A549 (cell line): Measurements from ENCODE around the gene TMEM179B. TPM values are rescaled to one million over a fixed set of nuclear protein-coding genes. Genes with fewer than 3 reads are reported as not detected.
"Not testable (repeated sequence)": the region's sequence is repeated elsewhere in the genome, so short reads cannot be mapped to it uniquely, and the experiment has no call there.

Source experiments
- ATAC-seq, 2 experiments: fragments of 200-7000 bp in 1 of 2; fragments of >200 bp in 1 of 2; cut with Nextera tagmentation in 1 of 2; cut with Tn5 transposase in 1 of 2; 3 replicates each; pipeline versions ENCODE4 v1.8.0 to v1.9.1; 2018 to 2020; ENCODE audit warnings: mild to moderate bottlenecking in 1 of 2, moderate library complexity in 1 of 2
- CTCF ChIA-PET: fragments of 300-600 bp; sonication (Branson Sonifier 250); formaldehyde crosslinking; extraction: SDS; loops from one replicate; lab custom pipeline; 2021; ENCODE audit warnings: antibody characterized with exemption, inconsistent platforms; lab: Yijun Ruan, JAX
- POLR2A ChIA-PET: fragments of 350-600 bp; formaldehyde crosslinking; extraction: SDS; loops from one replicate; lab custom pipeline; 2021; ENCODE audit warnings: antibody characterized with exemption, inconsistent platforms; lab: Yijun Ruan, JAX
- DNase-seq, 2 experiments: peaks; one replicate each; pipeline versions ENCODE4 v3.0.0 to v3.0.0-alpha.2; 2011 to 2016; ENCODE audit warnings: low read depth in 1 of 2, low spot score in 1 of 2
- FAIRE-seq: peaks from 2 replicates; lab custom pipeline; 2011; peaks lifted over from hg19 to GRCh38; lab: Jason Lieb, UNC
- H3K27ac ChIP-seq, 2 experiments: fragments of >200 bp; sonication (Bioruptor Twin); formaldehyde crosslinking; 3 replicates each; pipeline ENCODE4 v1.5.1; 2016 to 2017
- H3K4me1 ChIP-seq: fragments of >200 bp; sonication (Bioruptor Twin); formaldehyde crosslinking; 3 replicates; pipeline ENCODE4 v1.6.1; 2016
- H3K4me2 ChIP-seq: fragments of >200 bp; sonication (Bioruptor Twin); formaldehyde crosslinking; 3 replicates; pipeline ENCODE4 v1.6.1; 2016
- H3K4me3 ChIP-seq: fragments of >200 bp; sonication (Bioruptor Twin); formaldehyde crosslinking; 3 replicates; pipeline ENCODE4 v1.5.1; 2016
- H3K9me3 ChIP-seq: fragments of >200 bp; sonication (Bioruptor Twin); formaldehyde crosslinking; 3 replicates; pipeline ENCODE4 v1.6.1; 2016
- ATOH8 ChIP-seq: fragments of 250-450 bp; sonication (Bioruptor Pico); IDR thresholded peaks from 2 replicates; pipeline ENCODE4 v1.5.0; 2020; ENCODE audit warnings: low read depth, mild to moderate bottlenecking, moderate library complexity
- BCL3 ChIP-seq: fragments of >200 bp; sonication (Bioruptor Twin); formaldehyde crosslinking; IDR thresholded peaks from 3 replicates; pipeline ENCODE4 v1.6.1; 2016
- ELK1 ChIP-seq: fragments of 150-350 bp; IDR thresholded peaks from 2 replicates; pipeline ENCODE4 v1.6.1; 2014; ENCODE audit warnings: low read depth, mild to moderate bottlenecking, low read length
- FOSL2 ChIP-seq, 2 experiments: fragments of 450-650 bp in 1 of 2; fragments of >200 bp in 1 of 2; sonication (Bioruptor Twin) in 1 of 2; formaldehyde crosslinking; IDR thresholded peaks; 2 replicates each; pipeline versions ENCODE4 v1.5.0 to v1.6.1; 2016 to 2020; ENCODE audit warnings: mild to moderate bottlenecking in 1 of 2, moderate library complexity in 1 of 2
- FOXS1 ChIP-seq: fragments of 250-450 bp; sonication (Bioruptor Pico); IDR thresholded peaks from 2 replicates; pipeline ENCODE4 v1.5.0; 2020; ENCODE audit warnings: mild to moderate bottlenecking, moderate library complexity
- HOXB13 ChIP-seq: fragments of 250-450 bp; sonication (Bioruptor Pico); IDR thresholded peaks from 2 replicates; pipeline ENCODE4 v1.5.0; 2020; ENCODE audit warnings: low read depth, mild to moderate bottlenecking, moderate library complexity
- HOXB5 ChIP-seq: fragments of 250-450 bp; sonication (Bioruptor Pico); IDR thresholded peaks from 2 replicates; pipeline ENCODE4 v1.5.0; 2020; ENCODE audit warnings: mild to moderate bottlenecking, moderate library complexity
- NR3C1 ChIP-seq: fragments of >200 bp; sonication (Bioruptor Twin); formaldehyde crosslinking; IDR thresholded peaks from 3 replicates; pipeline ENCODE4 v1.6.1; 2017
- SMC3 ChIP-seq: fragments of >200 bp; sonication (Bioruptor Twin); formaldehyde crosslinking; IDR thresholded peaks from 3 replicates; pipeline ENCODE4 v1.6.1; 2018; ENCODE audit warnings: inconsistent platforms
- SREBF2 ChIP-seq: fragments of 450-650 bp; IDR thresholded peaks from 2 replicates; pipeline ENCODE4 v1.6.1; 2014; ENCODE audit warnings: mild to moderate bottlenecking, moderate library complexity
- TP53 ChIP-seq: fragments of 250-450 bp; sonication (Bioruptor Pico); IDR thresholded peaks from 2 replicates; pipeline ENCODE4 v1.5.0; 2021; ENCODE audit warnings: mild to moderate bottlenecking, moderate library complexity
- ZFP36 ChIP-seq: fragments of 450-650 bp; IDR thresholded peaks from 2 replicates; pipeline ENCODE4 v1.6.1; 2014; ENCODE audit warnings: borderline replicate concordance; ENCODE audit not compliant: partially characterized antibody
- WGBS: methylation state at CpG from one replicate; pipeline ENCODE4 v1.1.6; 2017; ENCODE audit errors: missing lambda C conversion rate; 5-methylcytosine and 5-hydroxymethylcytosine counted together
- polyA plus RNA-seq, 4 experiments: library from polyadenylated mRNA; depleted of rRNA in 3 of 4; stranded (reverse); fragments of >200 nt; fragmentation: RNase III in 1 of 4; extraction: RNeasy Plus Mini Kit Qiagen cat#74134 plus additional on column Dnase treatment in 1 of 4; gene quantifications; 2 replicates in 3 of 4; 3 replicates in 1 of 4; pipeline ENCODE4 v1.2.3, GENCODE V29; 2011 to 2017

Gene TMEM179B
- polyA plus RNA-seq, 2 of the 4 experiments (the other 2 are of a cell fraction): 62.8 to 64.7 TPM

- no peaks in the 10 kb centered on the region for H3K9me3 ChIP-seq
- H3K4me1 ChIP-seq: no peaks in the 10 kb centered on the region
- TF ChIP-seq NR3C1: no peak
- no peak for TF ChIP-seq ATOH8 (CRISPR knock-in tag)
- TF ChIP-seq ZFP36: no peak
- no peak for TF ChIP-seq SMC3
- TF ChIP-seq SREBF2: no peak
- TF ChIP-seq BCL3: no peak
- TF ChIP-seq HOXB5 (CRISPR knock-in tag): no peak
- no peak overlapping the region for H3K27ac ChIP-seq
- no peak overlapping the region for H3K4me2 ChIP-seq
- no peak overlapping the region for H3K4me3 ChIP-seq
- WGBS: 88% methylated on average over 9 of the region's 9 CpGs
- ATAC-seq: no peak
- ChIA-PET CTCF (interaction anchor here (1.5 kb wide), 1 partner anchor 38 kb away, joined by 8 read pairs; no protein-coding TSS in a partner anchor), POLR2A (interaction anchor here (1.6 to 2.1 kb wide), 2 partner anchors 14 to 20 kb away, joined by 7 read pairs; partner anchors contain the start of genes HNRNPUL2, POLR2G and TTC9C)
- DNase-seq: no peak
- FAIRE-seq: no peak
Observed at GRCh38 chr11:62747475-62748160, 39.6 kb upstream of the TMEM179B start.

- H3K27ac ChIP-seq, DNase-seq, H3K4me3 ChIP-seq, FAIRE-seq, POLR2A ChIA-PET, H3K4me2 ChIP-seq, ATAC-seq, H3K9me3 ChIP-seq: not testable (repeated sequence)
- CTCF ChIA-PET: interaction anchor here (0.7 to 1.6 kb wide), 2 partner anchors 37 to 49 kb away, joined by 3 to 5 read pairs; no protein-coding TSS in a partner anchor
- WGBS: 91% methylated on average over 5 of the region's 5 CpGs
- H3K4me1 ChIP-seq: peaks cover 11% of the 10 kb centered on the region; the same call in 1 of the 3 replicates
Observed at GRCh38 chr11:62749931-62750330, 37.3 kb upstream of the TMEM179B start.

- TF ChIP-seq TP53 (CRISPR knock-in tag) (no peak), ELK1 (no peak), FOSL2 (IDR thresholded peaks at IDR 0.05) (no peak), FOSL2 (CRISPR knock-in tag; IDR thresholded peaks at IDR 0.05) (no peak), HOXB5 (CRISPR knock-in tag) (no peak), HOXB13 (CRISPR knock-in tag) (no peak), FOXS1 (no peak)
- ChIA-PET POLR2A (interaction anchor here (0.8 to 1.2 kb wide), 2 partner anchors 19 to 25 kb away, joined by 3 to 4 read pairs; partner anchors contain the start of genes HNRNPUL2, TAF6L and TTC9C), CTCF (interaction anchor here (1.0 to 3.2 kb wide), 5 partner anchors 15 to 89 kb away, joined by 3 to 17 read pairs (median 7); no protein-coding TSS in a partner anchor)
- Histone ChIP-seq H3K4me1 (peaks cover 11% of the 10 kb centered on the region; the same call in 1 of the 3 replicates), H3K4me3 (no peak overlapping the region), H3K27ac (no peak overlapping the region), H3K9me3 (no peaks in the 10 kb centered on the region), H3K4me2 (no peak overlapping the region)
- FAIRE-seq (no peak), DNase-seq (no peak), ATAC-seq (no peak)
- 93% methylated on average over 14 of the region's 14 CpGs for WGBS
Observed at GRCh38 chr11:62752177-62752785, 34.9 kb upstream of the TMEM179B start.
